Spinal cord (tissue), 10 donors: ENCODE results near the gene ALS2CL. TPM values are rescaled to one million over a fixed set of nuclear protein-coding genes. Genes with fewer than 3 reads are reported as not detected.
A peak's percentile ranks its signal among the peaks of the same experiment; 100 is the strongest.

ENCODE experiments used
- DNase-seq, 6 donors: peaks; one replicate each; pipeline versions ENCODE4 v3.0.0 to v3.0.0-alpha.2; 2013 to 2015; ENCODE audit warnings: low spot score in 6 of 6, low read depth in 4 of 6
- H3K27ac ChIP-seq: one replicate; pipeline ENCODE4 v1.5.1; 2013; ENCODE audit warnings: low read depth, low read length, control low read depth
- H3K27me3 ChIP-seq: one replicate; pipeline ENCODE4 v1.6.1; 2013; ENCODE audit warnings: low read length; ENCODE audit not compliant: control insufficient read depth, insufficient read depth
- H3K36me3 ChIP-seq: one replicate; pipeline ENCODE4 v1.6.1; 2013; ENCODE audit warnings: low read length; ENCODE audit not compliant: control insufficient read depth, insufficient read depth
- H3K4me1 ChIP-seq: one replicate; pipeline ENCODE4 v1.6.1; 2013; ENCODE audit warnings: low read length; ENCODE audit not compliant: control insufficient read depth, insufficient read depth
- H3K4me3 ChIP-seq: one replicate; pipeline ENCODE4 v1.5.1; 2013; ENCODE audit warnings: low read depth, low read length, control low read depth
- H3K9me3 ChIP-seq: one replicate; pipeline ENCODE4 v1.6.1; 2013; ENCODE audit warnings: low read length; ENCODE audit not compliant: control insufficient read depth, insufficient read depth
- WGBS: methylation state at CpG from one replicate; pipeline ENCODE4 v1.1.5; 2013; ENCODE audit warnings: missing lambda C conversion rate; ENCODE audit not compliant: insufficient coverage; 5-methylcytosine and 5-hydroxymethylcytosine counted together
- polyA plus RNA-seq, 2 donors: library from polyadenylated mRNA; unstranded; fragments of 120-200 nt; gene quantifications; one replicate each; pipeline ENCODE4 v1.2.1, GENCODE V29; 2013; ENCODE audit not compliant: insufficient read length in 2 of 2
- total RNA-seq, 2 donors: library from RNA; depleted of rRNA in 1 of 2; stranded (reverse); fragments of 120-200 nt in 1 of 2; fragments of >200 nt in 1 of 2; gene quantifications; one replicate each; pipeline versions ENCODE4 v1.2.3 to v1.2.4, GENCODE V29; 2013 to 2014
- donor health status: healthy.

The ALS2CL gene
- total and polyA plus RNA-seq, 4 donors: 5.3 to 8.3 (median 5.9) TPM

GRCh38 chr3:46730819-46731218, 37.3 kb upstream of the ALS2CL start:
- H3K4me1 ChIP-seq: no peaks in the 10 kb centered on the region
- WGBS: no CpG with 5 or more reads among the region's 2 CpGs
- no peak overlapping the region for H3K27ac ChIP-seq
- H3K9me3 ChIP-seq: no peaks in the 10 kb centered on the region
- no peaks in the 10 kb centered on the region for H3K36me3 ChIP-seq
- no peak for DNase-seq
- H3K27me3 ChIP-seq: no peaks in the 10 kb centered on the region
- no peak overlapping the region for H3K4me3 ChIP-seq

- H3K4me3 ChIP-seq: no peak overlapping the region
- H3K36me3 ChIP-seq: no peaks in the 10 kb centered on the region
- H3K9me3 ChIP-seq: no peaks in the 10 kb centered on the region
- H3K4me1 ChIP-seq: no peaks in the 10 kb centered on the region
- WGBS: 71% methylated on average over 1 of the region's 4 CpGs
- no peak for DNase-seq
- no peaks in the 10 kb centered on the region for H3K27me3 ChIP-seq
- no peak overlapping the region for H3K27ac ChIP-seq
These were observed 35.6 kb upstream of the ALS2CL start for GRCh38 chr3:46729038-46729437.

GRCh38 chr3:46725621-46726314, 32.3 kb upstream of the ALS2CL start:
- H3K9me3 ChIP-seq: peaks cover 2% of the 10 kb centered on the region
- no peak overlapping the region for H3K4me3 ChIP-seq
- WGBS: 30% methylated on average over 3 of the region's 6 CpGs
- peak in 1 of 6 donors; percentile 15 for DNase-seq
- H3K4me1 ChIP-seq: no peaks in the 10 kb centered on the region
- no peaks in the 10 kb centered on the region for H3K27me3 ChIP-seq
- H3K27ac ChIP-seq: no peak overlapping the region
- H3K36me3 ChIP-seq: no peaks in the 10 kb centered on the region

DNA sequence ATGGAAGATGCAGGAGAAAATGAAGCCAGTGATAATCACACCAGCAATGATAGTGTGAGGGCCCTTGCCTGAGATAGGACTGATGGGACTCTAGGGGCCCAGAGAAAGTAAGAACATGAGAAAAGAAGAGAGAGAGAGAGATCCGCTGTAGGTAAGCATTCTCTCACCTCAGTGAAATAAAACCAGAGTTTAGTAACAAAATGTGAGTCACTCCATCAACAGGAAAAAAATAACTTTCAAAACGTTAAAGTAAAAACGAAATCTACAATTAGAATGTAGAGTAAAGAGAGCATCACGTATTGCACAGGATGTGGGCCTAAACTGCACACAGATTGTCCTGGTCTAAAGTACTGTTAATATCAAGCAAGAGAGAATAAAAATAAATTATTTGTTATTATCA, 30.9 kb upstream of the ALS2CL start:
- no peak overlapping the region for H3K27ac ChIP-seq
- H3K4me1 ChIP-seq: no peaks in the 10 kb centered on the region
- H3K9me3 ChIP-seq: peaks cover 3% of the 10 kb centered on the region
- H3K27me3 ChIP-seq: no peaks in the 10 kb centered on the region
- no peaks in the 10 kb centered on the region for H3K36me3 ChIP-seq
- DNase-seq: no peak
- no CpG with 5 or more reads among the region's 4 CpGs for WGBS
- H3K4me3 ChIP-seq: no peak overlapping the region

DNA sequence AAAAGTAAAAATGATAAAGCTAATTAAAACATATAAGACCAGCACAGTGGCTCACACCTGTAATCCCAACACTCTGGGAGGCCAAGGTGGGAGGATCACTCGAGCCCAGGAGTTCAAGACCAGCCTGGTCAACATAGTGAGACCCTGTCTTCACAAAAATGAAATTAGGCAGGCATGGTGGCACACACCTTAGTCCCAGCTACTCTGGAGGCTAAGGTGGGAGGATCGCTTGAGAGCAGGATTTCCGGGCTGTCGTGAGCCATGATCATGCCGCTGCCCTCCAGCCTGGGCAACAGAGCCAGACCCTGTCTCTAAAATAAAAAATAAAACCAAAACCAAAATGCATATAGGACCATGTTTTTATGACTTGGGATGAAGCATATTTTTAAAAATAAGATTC, 29.0 kb upstream of the ALS2CL start:
- Histone ChIP-seq H3K4me3 (no peak overlapping the region), H3K27ac (no peak overlapping the region), H3K36me3 (no peaks in the 10 kb centered on the region), H3K27me3 (no peaks in the 10 kb centered on the region), H3K9me3 (peaks cover 3% of the 10 kb centered on the region), H3K4me1 (no peaks in the 10 kb centered on the region)
- WGBS: 92% methylated on average over 4 of the region's 5 CpGs
- no peak for DNase-seq

DNA sequence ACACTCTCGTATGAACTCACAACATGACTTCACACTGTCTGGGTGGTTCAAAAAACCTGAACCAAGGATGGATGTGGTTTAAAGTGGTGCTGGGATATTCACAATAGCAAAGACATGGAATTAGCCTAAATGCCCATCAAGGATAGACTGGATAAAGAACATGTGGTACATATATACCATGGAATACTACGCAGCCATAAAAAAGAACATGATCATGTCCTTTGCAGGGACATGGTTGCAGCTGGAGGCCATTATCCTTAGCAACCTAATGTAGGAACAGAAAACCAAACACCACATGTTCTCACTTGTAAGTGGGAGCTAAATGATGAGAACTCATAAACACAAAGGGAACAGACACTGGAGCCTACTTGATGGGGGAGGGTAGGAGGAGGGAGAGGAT, 27.5 kb upstream of the ALS2CL start:
- H3K27ac ChIP-seq: no peak overlapping the region
- peaks cover 7% of the 10 kb centered on the region for H3K4me1 ChIP-seq
- no peak overlapping the region for H3K4me3 ChIP-seq
- WGBS: no CpG with 5 or more reads among the region's 2 CpGs
- peaks cover 3% of the 10 kb centered on the region for H3K9me3 ChIP-seq
- DNase-seq: no peak
- H3K27me3 ChIP-seq: no peaks in the 10 kb centered on the region
- no peaks in the 10 kb centered on the region for H3K36me3 ChIP-seq

GRCh38 chr3:46719735-46720271, 26.3 kb upstream of the ALS2CL start:
- no peaks in the 10 kb centered on the region for H3K36me3 ChIP-seq
- no peak overlapping the region for H3K27ac ChIP-seq
- WGBS: 83% methylated on average over 4 of the region's 4 CpGs
- peaks cover 3% of the 10 kb centered on the region for H3K9me3 ChIP-seq
- DNase-seq: no peak
- no peaks in the 10 kb centered on the region for H3K27me3 ChIP-seq
- H3K4me3 ChIP-seq: no peak overlapping the region
- H3K4me1 ChIP-seq: peaks cover 10% of the 10 kb centered on the region

DNA sequence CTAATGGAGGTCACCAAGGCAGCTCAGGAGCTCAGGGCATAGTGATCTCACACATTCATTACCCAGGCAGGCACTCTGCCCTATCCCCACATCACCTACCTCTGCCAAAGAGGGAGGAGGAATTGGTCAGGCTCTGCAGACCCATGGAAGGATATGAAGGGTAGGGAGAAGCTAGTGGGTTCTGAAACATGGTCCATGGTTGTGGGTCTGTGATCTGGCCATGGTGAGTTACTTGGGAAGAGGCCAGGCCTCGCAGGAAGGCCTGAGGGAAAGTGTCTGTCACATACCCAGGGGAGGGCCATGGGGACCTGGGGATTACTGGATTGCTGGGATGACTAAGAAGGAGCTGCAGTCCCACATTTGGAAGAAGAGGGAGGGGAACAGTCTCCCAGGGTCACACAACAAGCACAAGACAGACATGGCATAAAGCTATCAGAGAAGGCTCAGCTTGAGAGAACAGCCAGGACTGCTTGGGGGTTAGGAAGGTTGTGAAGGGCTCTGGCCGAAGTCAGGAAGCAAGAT, 25.6 kb upstream of the ALS2CL start:
- no peak for DNase-seq
- WGBS: 77% methylated on average over 2 of the region's 2 CpGs

GRCh38 chr3:46717447-46718231, 24.2 kb upstream of the ALS2CL start, which contains the start of gene PRSS50:
TSS of gene PRSS50 (minus strand) at chr3:46717869. CDS start at chr3:46717824, 45 bp downstream.
- no peak for DNase-seq
- WGBS: 44% methylated on average over 60 of the region's 61 CpGs
- no peaks in the 10 kb centered on the region for H3K27me3 ChIP-seq
- H3K36me3 ChIP-seq: peaks cover 6% of the 10 kb centered on the region
- H3K4me3 ChIP-seq: no peak within 1 kb of the TSS
- peaks cover 3% of the 10 kb centered on the region for H3K9me3 ChIP-seq
- H3K27ac ChIP-seq: no peak within 1 kb of the TSS
- peaks cover 10% of the 10 kb centered on the region for H3K4me1 ChIP-seq

More for the DNA sequence above, 25.6 kb upstream of the ALS2CL start:
- Histone ChIP-seq H3K27me3 (no peaks in the 10 kb centered on the region), H3K27ac (no peak overlapping the region), H3K4me1 (peaks cover 10% of the 10 kb centered on the region), H3K36me3 (no peaks in the 10 kb centered on the region), H3K9me3 (peaks cover 3% of the 10 kb centered on the region), H3K4me3 (no peak overlapping the region)
